CD14-positive monocyte (primary cell): ENCODE data around the gene RAB11FIP5. TPM values are rescaled to one million over a fixed set of nuclear protein-coding genes. Genes with fewer than 3 reads are reported as not detected.
"Not testable (repeated sequence)": the region's sequence is repeated elsewhere in the genome, so short reads cannot be mapped to it uniquely, and the experiment has no call there.

Experiments
- DNase-seq, 3 donors: peaks; one replicate each; pipeline ENCODE4 v3.0.0-alpha.2; 2011 to 2022
- H2AFZ ChIP-seq: 2 replicates; pipeline ENCODE4 v1.6.0; 2012; ENCODE audit warnings: mild to moderate bottlenecking, low read depth, low read length, inconsistent platforms; ENCODE audit not compliant: insufficient read depth, poor library complexity, severe bottlenecking
- H3K27ac ChIP-seq, 2 donors: 1 replicate in 1 of 2; 2 replicates in 1 of 2; pipeline ENCODE4 v1.5.1; 2012 to 2013; ENCODE audit warnings: low read length in 2 of 2, control low read depth in 1 of 2, inconsistent platforms in 1 of 2, low read depth in 1 of 2, mild to moderate bottlenecking in 1 of 2
- H3K27me3 ChIP-seq, 2 donors: one replicate each; pipeline versions ENCODE4 v1.6.0 to v1.6.1; 2011 to 2013; ENCODE audit warnings: low read length in 2 of 2; ENCODE audit not compliant: control insufficient read depth in 2 of 2, insufficient read depth in 2 of 2
- H3K36me3 ChIP-seq, 2 donors: replicated peaks in 1 of 2; 1 replicate in 1 of 2; 2 replicates in 1 of 2; pipeline versions ENCODE4 v1.5.1 to v1.6.1; 2012 to 2013; ENCODE audit warnings: low read length in 2 of 2, control low read depth in 1 of 2, inconsistent platforms in 1 of 2, mild to moderate bottlenecking in 1 of 2; ENCODE audit not compliant: insufficient read depth in 2 of 2, control insufficient read depth in 1 of 2
- H3K4me1 ChIP-seq, 2 donors: 1 replicate in 1 of 2; 2 replicates in 1 of 2; pipeline versions ENCODE4 v1.5.1 to v1.6.1; 2012 to 2013; ENCODE audit warnings: low read length in 2 of 2, control low read depth in 1 of 2, inconsistent platforms in 1 of 2, mild to moderate bottlenecking in 1 of 2, moderate library complexity in 1 of 2; ENCODE audit not compliant: insufficient read depth in 2 of 2, control insufficient read depth in 1 of 2
- H3K4me2 ChIP-seq: replicated peaks from 2 replicates; pipeline ENCODE3; 2012; ENCODE audit warnings: low read length, moderate library complexity, mild to moderate bottlenecking; ENCODE audit not compliant: poor library complexity, severe bottlenecking; ENCODE audit errors: extremely low read depth
- H3K4me3 ChIP-seq, 3 experiments: fragments of 200-600 bp in 1 of 3; sonication (generic) in 1 of 3; replicated peaks in 1 of 3; 1 replicate in 2 of 3; 2 replicates in 1 of 3; pipeline ENCODE4 v1.5.1; 2011 to 2013; ENCODE audit warnings: low read length in 3 of 3, mild to moderate bottlenecking in 3 of 3, control low read depth in 2 of 3, low read depth in 2 of 3, inconsistent platforms in 1 of 3, moderate library complexity in 1 of 3
- H3K79me2 ChIP-seq: 2 replicates; pipeline ENCODE4 v1.6.0; 2012; ENCODE audit warnings: mild to moderate bottlenecking, control low read depth, inconsistent platforms, low read length, moderate library complexity; ENCODE audit not compliant: insufficient read depth
- H3K9ac ChIP-seq: 2 replicates; pipeline ENCODE4 v1.6.0; 2017; ENCODE audit warnings: low read length, mild to moderate bottlenecking; ENCODE audit not compliant: insufficient read depth, poor library complexity, severe bottlenecking
- H3K9me3 ChIP-seq, 2 donors: replicated peaks in 1 of 2; 1 replicate in 1 of 2; 2 replicates in 1 of 2; pipeline versions ENCODE4 v1.5.1 to v1.6.1; 2012 to 2013; ENCODE audit warnings: low read length in 2 of 2, control low read depth in 1 of 2; ENCODE audit not compliant: control insufficient read depth in 1 of 2, insufficient read depth in 1 of 2
- H4K20me1 ChIP-seq: 2 replicates; pipeline ENCODE4 v1.6.0; 2012; ENCODE audit warnings: mild to moderate bottlenecking, low read length, control low read depth, moderate library complexity; ENCODE audit not compliant: insufficient read depth
- H3K27ac Mint-ChIP-seq, 7 donors: one replicate each; pipeline ENCODE4 v1.8.0; 2020; ENCODE audit warnings: mild to moderate bottlenecking in 7 of 7, mixed read lengths in 7 of 7, moderate library complexity in 6 of 7, inconsistent platforms in 2 of 7
- H3K27me3 Mint-ChIP-seq, 3 donors: one replicate each; pipeline ENCODE4 v1.8.0; 2021 to 2022; ENCODE audit warnings: low read depth in 3 of 3, mild to moderate bottlenecking in 3 of 3, mixed read lengths in 3 of 3, moderate library complexity in 3 of 3, inconsistent platforms in 1 of 3
- H3K36me3 Mint-ChIP-seq, 2 donors: one replicate each; pipeline ENCODE4 v1.8.0; 2020; ENCODE audit warnings: mixed read lengths in 2 of 2, inconsistent platforms in 1 of 2, mild to moderate bottlenecking in 1 of 2
- H3K4me1 Mint-ChIP-seq: one replicate; pipeline ENCODE4 v1.8.0; 2020; ENCODE audit warnings: mild to moderate bottlenecking, mixed read lengths
- H3K4me3 Mint-ChIP-seq, 2 donors: one replicate each; pipeline ENCODE4 v1.8.0; 2020; ENCODE audit warnings: mild to moderate bottlenecking in 2 of 2, mixed read lengths in 2 of 2, moderate library complexity in 1 of 2
- H3K9me3 Mint-ChIP-seq, 7 donors: one replicate each; pipeline ENCODE4 v1.8.0; 2020 to 2022; ENCODE audit warnings: mixed read lengths in 7 of 7, mild to moderate bottlenecking in 6 of 7, moderate library complexity in 6 of 7, inconsistent platforms in 2 of 7
- CTCF ChIP-seq: fragments of 200-600 bp; IDR thresholded peaks from one replicate; pipeline ENCODE4 v1.8.0; 2022; ENCODE audit warnings: antibody characterized with exemption, mild to moderate bottlenecking
- WGBS: methylation state at CpG from one replicate; pipeline ENCODE4 v1.1.5; 2013; ENCODE audit warnings: missing lambda C conversion rate; ENCODE audit not compliant: insufficient coverage; 5-methylcytosine and 5-hydroxymethylcytosine counted together
- intact Hi-C, 2 donors: fragments of 100-400 bp; cut with micrococcal nuclease; formaldehyde crosslinking; loops; one replicate each; pipeline versions ENCODE4 v1.15.0 to v1.15.1; 2023
- polyA plus RNA-seq, 3 donors: library from polyadenylated mRNA; depleted of rRNA in 1 of 3; unstranded in 2 of 3; stranded (reverse) in 1 of 3; fragments of 300-500 nt in 2 of 3; fragments of >200 nt in 1 of 3; fragmentation: Illumina TruSeq in 2 of 3; gene quantifications; 1 replicate in 2 of 3; 2 replicates in 1 of 3; pipeline ENCODE4 v1.2.3, GENCODE V29; 2012 to 2021

Gene RAB11FIP5
- polyA plus RNA-seq, 3 donors: 0.57 to 0.93 (median 0.61) TPM

- Mint-ChIP-seq H3K36me3 (no peaks in the 10 kb centered on the region), H3K4me3 (no peak overlapping the region), H3K27me3 (peaks cover 15 to 30% (median 29%) of the 10 kb centered on the region in 3 donors), H3K9me3 (peaks cover 0 to 3% (median 0%) of the 10 kb centered on the region in 7 donors), H3K27ac (no peak overlapping the region), H3K4me1 (no peaks in the 10 kb centered on the region)
- Histone ChIP-seq H4K20me1 (no peaks in the 10 kb centered on the region), H3K9me3 (no peaks in the 10 kb centered on the region), H3K27me3 (peaks cover 2 to 16% of the 10 kb centered on the region in 2 donors), H3K79me2 (no peaks in the 10 kb centered on the region), H3K36me3 (no peaks in the 10 kb centered on the region), H3K9ac (no peak overlapping the region), H3K4me2 (no peak overlapping the region), H3K4me1 (no peaks in the 10 kb centered on the region), H3K4me3 (no peak overlapping the region), H2AFZ (no peak overlapping the region), H3K27ac (no peak overlapping the region)
- WGBS: 50% methylated on average over 1 of the region's 1 CpG
- intact Hi-C loops: no loop called here
- no peak for DNase-seq
- TF ChIP-seq CTCF: no peak
These were observed 9.8 kb upstream of the RAB11FIP5 start for GRCh38 chr2:73122536-73122935.

- H3K4me1 Mint-ChIP-seq, H2AFZ ChIP-seq, H3K4me3 ChIP-seq, DNase-seq, H3K27ac Mint-ChIP-seq, H3K4me2 ChIP-seq, H3K9me3 Mint-ChIP-seq, H3K4me3 Mint-ChIP-seq, H3K36me3 Mint-ChIP-seq, H3K9me3 ChIP-seq, H3K36me3 ChIP-seq, H3K79me2 ChIP-seq, H3K9ac ChIP-seq, H3K4me1 ChIP-seq, H3K27ac ChIP-seq, intact Hi-C loops, H4K20me1 ChIP-seq: not testable (repeated sequence)
- peaks cover 4 to 29% of the 10 kb centered on the region in 2 donors for H3K27me3 ChIP-seq
- peaks cover 24 to 52% (median 43%) of the 10 kb centered on the region in 3 donors for H3K27me3 Mint-ChIP-seq
- 98% methylated on average over 6 of the region's 11 CpGs for WGBS
These were observed 7.0 kb upstream of the RAB11FIP5 start for GRCh38 chr2:73119611-73120239.
